HG03135 (cell line): Measurements from ENCODE around the gene NGEF.

ENCODE experiments used
- ATAC-seq: cut with Tn5 transposase; IDR thresholded peaks from one replicate; pipeline ENCODE4 v1.9.1; 2021; ENCODE audit warnings: mild to moderate bottlenecking, moderate library complexity; ENCODE audit not compliant: unreplicated experiment

NGEF gene

DNA sequence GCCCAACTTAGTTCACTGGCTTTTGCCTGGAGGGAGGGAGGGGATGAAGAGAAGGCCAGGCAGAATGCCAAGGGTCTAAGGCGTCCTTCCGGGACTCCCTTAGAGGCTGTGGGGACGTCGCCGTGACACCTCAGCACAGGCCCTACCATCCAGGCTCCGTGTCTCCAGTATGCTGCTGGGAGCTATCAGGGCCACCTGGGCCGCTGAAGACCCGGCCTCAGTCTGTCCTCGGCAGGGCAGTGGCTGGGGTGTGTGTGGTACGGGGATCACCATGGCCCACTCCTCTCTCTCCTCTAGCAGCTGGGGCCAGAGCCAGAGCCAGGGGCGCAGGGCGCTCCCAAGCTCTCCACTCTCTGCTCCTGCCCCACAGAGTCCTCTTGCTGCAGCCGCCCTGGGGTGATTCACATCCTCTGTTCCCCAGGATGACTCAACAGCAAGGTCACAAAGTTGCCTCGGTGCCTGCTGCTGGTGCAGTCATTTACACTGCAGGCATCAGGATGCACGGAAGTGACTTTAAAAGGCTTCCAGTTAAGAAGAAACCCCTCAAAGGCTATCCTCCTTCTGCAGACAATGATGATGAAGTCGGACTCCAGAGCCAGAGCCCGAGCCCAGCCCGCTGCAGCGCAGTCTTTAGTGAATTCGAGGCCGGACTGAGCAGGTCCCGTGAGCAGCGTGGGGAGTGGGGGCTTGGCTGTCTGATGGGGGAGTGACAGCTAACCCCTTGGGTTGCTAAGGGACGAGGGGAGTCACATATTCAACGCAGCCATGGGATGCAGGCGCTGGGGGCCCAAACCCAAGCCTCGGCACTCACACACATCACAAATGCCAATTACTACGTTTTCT, 111.1 kb downstream of the NGEF start:
- ATAC-seq, result no peak

DNA sequence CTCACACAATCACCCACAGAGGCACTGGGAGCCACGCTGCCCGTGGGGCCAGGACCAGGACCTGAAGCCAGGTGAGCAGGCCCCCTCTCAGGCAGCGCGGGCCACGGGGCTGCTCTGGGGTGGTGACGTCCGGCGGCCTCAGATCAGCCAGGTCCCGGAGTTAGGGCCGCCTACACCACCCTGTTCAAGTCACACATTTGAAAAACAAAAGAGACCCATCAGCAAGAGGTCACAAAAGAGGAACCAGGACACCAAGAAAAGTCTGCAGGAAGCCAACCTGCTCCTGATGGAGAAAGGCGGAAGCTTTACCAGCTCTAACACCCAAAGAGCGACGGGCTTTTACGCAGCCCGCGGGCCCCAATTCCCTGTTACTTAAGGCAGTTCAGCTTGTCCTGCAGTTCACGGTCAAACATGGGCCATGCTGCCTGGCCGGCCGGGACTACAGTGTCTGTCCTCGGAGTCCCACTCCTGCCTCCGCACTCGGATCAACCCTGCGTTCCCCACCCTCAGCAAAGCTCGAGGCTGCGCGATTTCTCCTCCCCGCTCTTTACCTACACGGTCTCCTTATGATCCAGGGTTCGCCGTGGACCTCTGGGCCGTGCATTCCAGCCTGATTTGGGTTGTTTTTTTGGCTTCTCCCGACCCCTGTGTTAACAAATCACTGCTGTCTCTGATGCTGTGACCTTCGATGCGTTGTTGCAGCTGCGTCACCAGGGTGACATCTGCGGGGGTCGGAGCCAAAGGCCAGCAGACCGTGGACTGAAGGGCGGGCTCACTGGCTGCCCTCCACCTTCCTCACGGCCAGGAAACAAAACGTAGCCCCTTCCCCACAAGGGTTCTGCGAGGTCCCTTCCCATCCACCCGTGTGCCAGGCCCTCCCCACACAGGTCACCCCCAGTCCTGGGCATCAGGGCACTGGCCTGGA, 112.0 kb downstream of the NGEF start:
- no peak for ATAC-seq

DNA sequence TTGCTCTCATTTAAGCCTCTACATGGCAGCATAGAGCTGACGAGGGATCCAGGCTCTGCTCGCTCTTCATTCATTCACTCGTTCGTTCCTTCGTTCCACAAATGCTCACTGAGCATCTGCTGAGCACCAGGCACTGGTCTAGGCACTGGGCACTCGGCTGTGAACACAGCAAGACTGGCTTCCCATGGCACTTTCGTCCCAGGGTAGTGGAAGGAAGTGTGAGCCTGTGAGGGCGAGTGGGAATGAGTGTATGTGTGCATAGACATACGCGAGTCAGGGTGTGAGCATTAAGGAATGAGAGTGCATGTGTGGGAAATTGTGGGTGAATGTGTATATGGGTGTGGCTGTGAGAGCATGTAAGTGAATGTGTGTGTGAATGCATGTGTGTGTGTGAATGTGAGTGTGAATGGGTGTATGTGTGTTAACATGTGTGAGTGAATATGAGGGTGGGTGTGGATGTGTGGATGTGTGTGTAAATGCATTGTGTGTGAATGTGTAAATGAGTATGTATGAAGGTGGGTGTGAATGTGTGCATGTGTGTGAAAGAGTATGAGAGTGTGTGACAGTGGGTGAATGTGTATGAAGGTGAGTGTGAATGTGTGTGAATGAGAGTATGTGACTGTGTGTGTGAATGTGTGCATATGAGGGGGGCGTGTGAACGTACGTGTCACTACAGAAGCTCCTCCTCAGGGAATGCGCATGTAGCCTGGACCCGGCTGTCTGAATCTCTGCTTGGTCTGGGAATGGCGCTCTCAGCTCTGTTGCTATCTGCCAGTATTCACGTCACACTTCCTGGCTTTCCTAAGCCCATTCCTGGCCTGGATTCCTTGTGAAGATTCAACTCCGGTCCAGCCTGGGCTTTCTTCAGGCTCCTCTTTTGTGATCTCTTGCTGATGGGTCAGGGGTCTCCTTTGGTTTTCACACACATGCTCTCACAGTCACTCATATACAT, 114.2 kb downstream of the NGEF start:
- ATAC-seq, result no peak

DNA sequence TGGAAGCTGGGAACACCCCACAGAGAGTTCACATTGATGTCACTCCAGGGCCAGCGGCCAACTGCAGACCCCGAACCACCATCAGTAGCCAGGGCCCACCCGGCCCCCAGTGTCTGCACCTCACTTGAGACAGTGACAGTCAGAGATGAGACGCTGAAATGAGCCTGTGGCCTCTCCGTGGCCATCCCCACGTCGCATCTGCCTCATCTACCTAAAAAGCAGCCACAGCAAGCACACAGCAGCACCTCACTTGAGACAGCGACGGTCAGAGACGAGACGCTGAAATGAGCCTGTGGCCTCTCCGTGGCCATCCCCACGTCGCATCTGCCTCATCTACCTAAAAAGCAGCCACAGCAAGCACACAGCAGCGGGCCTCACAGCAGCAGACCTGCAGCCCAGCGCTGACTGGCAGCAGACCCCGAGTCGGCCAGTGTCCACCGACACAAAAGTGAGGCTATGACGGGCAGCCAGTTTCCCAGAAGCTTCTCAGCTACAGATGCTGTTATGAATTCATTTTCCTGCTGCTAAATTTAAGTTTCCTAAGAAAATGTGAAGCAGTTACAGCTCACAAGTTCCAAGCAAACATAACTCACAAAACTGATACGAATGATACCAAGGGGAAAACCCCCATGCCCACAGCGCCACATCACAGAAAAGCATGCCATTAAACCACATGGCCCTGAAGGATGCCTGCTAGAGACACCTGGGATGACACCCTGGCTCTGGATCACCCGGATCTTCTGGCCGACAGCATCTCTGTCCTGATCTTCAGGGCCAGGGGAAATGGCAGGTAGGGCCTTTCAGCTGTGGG, 115.3 kb downstream of the NGEF start:
- no peak for ATAC-seq

DNA sequence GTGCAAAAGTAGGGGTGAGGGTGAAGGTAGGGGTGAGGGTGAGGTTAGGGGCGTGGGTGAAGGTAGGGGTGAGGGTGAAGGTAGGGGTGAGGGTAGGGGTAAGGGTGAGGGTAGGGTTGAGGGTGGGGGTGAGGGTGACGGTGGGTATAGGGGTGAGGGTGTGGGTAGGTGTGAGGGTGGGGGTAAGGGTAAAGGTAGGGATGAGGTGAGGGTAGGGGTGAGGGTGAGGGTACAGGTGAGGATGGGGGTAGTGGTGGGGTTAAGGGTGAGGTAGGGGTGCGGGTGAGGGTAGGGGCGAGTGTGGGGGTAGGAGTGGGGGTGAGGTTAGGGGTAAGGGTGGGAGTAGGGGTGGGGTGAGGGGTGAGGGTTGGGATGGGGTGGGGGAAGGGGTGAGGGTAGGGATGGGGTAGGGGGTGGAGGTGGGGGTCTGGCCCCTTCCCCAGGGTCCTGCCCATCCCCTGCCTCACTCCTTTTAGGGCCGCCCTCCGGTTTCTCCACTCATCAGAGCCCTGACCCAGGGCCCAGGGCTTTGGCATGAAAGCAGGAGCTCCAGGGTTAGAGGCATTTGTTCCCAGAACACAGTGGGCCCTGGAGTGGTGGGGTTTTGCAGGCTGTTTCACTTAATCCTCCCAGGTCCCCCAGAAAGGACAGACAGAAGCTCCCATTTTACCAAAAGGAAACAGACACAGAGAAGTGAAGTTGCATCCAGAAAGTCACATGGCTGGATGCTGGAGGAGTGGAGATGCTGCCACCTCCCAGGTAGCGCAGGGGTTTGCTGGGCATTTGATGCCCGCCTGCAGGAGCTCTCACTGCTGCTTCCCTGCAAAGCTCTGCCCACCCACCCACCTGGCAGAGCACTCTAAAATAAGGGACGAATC, 116.1 kb downstream of the NGEF start:
- no peak for ATAC-seq

DNA sequence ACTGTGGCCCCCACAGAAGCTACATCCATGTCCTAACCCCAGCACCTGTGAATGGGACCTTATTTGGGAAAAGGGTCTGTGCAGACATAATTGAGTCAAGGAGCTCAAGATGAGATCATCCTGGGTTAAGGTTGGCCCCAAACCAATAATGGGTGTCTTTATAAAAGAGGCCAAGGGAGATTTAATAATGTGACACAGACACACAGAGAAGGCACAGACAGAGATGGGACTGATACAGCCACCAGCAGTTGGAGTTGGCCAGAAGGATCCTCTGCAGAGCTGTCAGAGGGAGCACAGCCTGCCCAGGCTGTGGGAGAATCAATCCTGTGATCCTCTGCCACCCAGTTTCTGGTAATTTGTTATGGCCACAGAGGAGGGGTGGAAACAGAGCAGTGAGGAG, 116.9 kb downstream of the NGEF start:
- ATAC-seq, result no peak

DNA sequence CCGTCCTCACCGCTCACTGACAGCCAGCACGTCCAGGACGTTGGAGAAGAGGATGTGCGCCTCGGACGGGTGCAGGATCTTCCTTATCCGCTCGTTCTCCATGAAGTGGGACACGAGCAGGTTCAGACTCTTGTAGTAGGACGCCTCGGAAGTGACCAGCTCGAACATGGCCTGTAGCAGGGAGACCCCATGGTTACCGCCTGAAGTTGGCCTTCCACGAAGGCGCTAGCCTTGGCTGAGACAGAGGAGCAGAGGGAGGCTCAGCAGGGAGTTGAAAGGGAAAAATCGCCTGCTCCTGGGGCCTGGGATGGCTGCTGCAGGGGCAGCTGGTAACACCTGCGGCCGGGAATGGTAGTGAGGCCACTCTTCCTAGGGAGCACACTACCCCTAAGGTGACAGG, 118.3 kb downstream of the NGEF start:
- no peak for ATAC-seq

DNA sequence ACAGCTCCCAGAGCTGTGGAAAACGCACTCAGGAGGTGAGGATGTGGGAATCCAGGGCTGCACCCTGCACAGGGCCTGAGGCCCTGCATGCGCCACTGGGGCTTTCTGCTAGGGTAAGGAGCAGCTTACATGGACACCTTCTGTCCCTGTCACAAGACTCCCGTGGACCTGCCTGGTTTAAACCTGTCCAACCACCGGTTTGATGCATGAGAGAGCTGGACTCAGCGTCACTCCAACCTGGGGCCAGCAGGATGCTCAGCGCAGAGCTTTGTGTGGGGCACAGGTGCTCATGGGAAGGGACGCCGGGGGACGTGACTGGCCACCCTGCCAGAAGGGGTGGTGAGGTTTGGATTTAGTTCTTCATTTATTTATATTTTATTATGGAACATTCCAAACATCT, 118.8 kb downstream of the NGEF start:
- no peak for ATAC-seq

DNA sequence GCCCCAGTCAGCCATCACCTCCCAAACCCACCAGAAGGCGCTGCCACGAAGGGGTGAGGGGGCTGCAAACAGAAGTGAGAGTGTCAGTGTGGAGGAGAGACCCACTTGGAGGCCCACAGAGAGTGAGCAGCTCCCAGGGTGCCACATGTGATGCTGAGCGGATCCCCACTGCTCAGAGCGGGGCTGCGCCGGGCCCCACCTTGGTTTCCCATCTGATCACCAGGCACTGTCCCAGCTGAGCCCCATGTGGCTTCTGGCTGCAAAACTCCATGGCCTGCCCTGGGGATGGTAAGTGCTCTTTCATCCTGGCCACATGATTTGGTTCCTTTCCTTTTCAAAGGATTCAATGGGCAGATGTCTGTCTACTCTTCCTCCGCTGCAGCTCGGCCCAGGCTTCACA, 119.2 kb downstream of the NGEF start:
- no peak for ATAC-seq

DNA sequence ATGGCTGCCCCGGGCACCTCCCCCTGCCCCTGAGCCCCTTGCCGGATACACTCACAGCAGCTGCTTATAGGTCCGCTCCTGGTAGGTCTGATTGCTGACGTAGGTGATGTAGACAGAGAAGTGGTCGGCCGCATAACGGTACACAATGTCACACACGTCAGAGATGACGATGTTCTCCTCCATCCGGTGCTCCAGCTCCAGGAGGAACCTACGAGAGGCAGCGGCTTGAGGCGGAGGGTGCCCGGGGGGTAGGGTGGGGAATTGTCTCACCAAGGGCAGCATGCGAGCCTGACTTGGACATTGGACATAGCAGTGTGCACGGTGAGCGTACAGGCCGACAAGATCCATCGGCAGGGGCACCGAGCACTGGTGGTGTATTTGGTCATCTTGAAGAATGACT, 120.2 kb downstream of the NGEF start:
- no peak for ATAC-seq

DNA sequence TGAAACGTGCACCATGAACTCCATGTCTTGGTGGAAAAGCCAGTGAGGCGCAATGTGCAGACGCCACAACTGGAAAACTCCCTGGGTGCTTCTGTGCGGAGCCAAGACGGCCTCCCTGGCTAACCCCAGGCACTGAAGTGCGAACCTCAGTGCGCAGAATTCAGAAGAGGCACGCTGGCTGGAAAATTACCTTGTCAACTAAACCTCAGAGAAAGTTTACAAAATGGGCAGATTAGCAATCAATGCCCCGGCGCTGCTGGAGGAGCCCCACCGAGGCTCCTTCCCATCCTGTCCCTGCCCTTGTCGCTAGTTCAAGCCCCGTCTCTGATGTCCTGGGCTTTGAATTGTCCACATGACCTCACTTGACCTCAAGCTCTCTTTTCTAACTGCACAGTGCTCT, 120.8 kb downstream of the NGEF start:
- no peak for ATAC-seq

DNA sequence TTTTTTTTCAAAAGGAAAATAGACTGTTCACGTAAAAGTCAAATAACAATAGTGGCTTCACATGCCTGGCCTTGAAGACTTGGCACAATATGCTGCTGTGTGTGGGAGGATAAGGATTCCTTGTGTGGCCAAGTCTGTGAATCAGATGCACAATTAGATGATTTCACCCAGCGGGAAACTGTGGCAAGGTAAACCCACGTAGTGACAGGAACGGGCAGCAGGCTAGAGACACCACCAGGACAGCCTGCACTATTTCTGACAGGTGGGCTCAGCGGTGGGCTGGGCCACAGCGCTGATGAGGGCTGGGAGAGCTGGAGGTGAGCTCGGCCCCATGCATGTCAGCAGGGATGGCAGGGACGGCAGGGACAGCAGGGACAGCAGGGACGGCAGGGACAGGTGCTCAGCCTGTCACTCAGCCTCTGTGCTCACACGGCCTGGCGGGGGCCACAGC, 121.4 kb downstream of the NGEF start:
- ATAC-seq, result no peak

DNA sequence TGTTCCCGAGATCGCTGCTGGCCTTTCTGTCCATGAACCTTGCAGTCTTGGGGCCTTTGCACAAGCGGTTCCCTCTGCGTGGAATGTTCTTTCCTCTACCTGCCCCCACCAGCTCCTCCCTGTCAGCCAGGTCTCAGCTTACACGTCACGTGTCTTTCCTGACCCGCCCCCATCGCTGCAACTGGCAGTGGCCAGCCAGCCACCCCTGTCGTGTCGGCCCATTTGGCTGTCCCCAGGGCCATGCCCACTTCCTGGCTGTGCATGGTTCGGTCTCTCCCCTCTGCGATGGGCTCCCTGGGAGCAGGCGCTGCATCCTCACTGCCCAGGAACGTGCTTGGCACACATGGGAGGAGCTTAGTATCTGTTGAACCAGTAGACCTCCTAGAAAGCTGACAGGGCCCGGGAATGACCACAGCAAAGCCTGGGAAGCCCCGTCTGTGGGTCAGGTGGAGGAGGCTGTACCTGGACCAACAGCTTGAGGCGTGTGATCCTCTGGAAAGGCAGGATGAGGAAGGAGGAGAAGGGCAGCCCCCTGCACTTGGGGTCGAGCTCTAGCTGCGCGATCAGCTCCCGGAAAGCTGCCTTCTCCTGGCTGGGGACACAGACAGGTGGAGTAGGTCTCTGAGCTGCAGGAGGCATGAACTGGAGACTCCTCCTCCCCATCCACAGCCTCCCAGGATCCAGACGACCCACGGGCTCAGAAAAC, 122.0 kb downstream of the NGEF start:
- ATAC-seq, result no peak

DNA sequence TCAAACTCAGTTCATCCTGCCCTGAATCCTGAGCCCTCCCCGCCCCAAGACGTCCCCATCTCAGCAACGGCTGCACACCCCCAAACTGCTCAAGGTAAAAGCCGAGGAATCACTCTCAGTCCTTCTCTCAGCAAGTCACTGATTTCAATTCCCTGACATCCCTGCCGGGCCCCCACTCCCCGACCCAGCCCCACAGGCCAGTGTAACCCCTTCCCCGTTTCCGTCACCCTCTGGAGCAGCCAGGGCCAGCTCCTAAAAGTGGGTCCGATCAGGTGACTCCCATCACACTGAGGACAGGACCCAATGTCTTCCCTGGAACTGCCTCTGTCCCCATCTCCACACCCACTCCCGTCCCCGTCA, 122.5 kb downstream of the NGEF start:
- ATAC-seq, result no peak

DNA sequence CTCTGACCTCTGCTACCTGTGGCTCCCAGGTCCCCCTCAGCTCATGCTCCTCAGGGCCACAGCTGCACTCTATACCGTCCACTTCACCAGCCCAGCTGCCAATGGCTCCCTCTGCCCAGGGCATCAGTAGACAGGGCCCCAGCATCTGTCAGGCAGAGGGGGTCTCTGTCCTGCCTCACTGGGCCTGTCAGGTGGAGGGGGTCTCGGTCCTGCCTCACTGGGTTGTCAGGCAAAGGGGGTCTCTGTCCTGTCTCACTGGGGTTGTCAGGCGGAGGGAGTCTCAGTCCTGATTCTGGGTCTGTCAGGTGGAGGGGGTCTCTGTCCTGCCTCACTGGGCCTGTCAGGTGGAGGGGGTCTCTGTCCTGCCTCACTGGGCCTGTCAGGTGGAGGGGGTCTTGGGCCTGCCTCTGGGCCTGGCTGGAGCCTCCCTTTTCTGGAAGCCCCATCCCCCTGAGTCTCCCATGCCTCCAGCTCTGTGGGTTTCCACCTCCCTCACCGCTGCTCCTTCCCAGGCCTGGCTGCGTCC, 123.1 kb downstream of the NGEF start:
- no peak for ATAC-seq

DNA sequence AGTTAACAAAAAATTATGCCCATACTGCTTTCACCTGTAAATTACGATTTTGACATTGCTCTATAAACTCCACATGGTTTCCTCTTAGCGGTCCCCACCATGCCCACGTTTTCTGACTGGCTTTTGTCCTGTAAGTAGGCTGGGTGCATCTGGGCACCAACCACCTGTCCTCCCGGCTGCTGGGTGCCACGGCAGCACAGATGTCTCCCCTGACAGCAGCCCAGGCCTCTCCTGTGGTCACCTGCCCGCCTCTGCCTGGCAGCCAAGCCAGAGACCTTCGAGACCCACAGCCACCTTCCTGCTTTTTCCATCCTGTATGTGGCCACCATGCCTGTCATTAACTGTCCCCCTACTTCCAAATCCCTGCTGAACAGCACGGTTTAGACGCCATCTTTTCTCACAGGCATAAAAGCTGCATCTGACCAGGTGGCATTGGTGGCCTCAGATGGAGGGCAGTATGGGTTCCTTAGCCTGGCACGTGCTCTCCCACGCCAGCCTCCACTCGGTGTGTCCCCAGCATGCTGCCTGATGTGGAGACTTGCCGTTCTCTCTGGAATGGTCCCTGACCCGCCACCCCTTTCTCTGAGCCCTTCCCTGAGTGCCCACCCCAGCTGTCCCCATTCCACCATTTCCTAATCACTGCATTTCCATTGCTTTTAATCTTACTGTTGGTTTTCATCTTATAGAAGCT, 124.1 kb downstream of the NGEF start:
- ATAC-seq, result no peak

DNA sequence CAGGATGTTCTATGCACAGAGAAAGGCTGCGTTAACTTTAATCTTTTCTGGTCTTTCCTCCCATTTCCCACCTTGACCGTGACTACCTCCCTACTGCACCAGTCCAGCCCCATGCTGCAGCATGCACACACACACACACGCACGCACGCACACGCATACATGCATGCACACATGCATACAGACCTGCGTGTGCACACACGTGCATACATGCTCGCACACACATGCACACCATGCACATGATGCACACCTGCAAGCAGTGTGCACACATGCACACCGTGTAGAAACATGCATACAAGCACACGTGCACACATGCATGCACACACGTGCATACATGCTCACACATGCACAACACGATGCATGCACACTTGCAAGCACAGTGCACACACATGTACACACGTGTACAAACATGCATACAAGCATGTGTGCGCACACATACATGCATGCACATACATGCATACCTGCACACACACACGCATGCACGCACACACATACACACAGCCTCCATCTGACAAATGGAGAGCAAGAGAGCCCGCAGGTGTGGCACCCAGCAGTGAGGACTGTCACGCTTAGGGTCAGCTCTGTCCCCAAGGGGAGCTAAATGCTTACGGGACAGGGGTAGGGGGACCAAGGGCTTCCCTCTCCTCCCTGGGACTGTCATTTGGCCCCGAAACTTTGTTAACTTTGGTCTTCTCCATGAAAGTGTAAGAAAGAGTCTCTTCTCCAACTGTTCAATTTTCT, 124.8 kb downstream of the NGEF start:
- ATAC-seq, result no peak
